Tibial artery (tissue), 4 donors: ENCODE measurements around the gene ELF3.

ENCODE experiments used
- DNase-seq, 2 donors: peaks; one replicate each; pipeline ENCODE4 v3.0.0-alpha.2; 2019
- H3K27ac ChIP-seq, 2 donors: fragments of 200-600 bp; sonication (generic) in 1 of 2; 1 replicate in 1 of 2; 2 replicates in 1 of 2; pipeline ENCODE4 v1.5.1; 2018 to 2019; ENCODE audit warnings: mild to moderate bottlenecking in 1 of 2
- H3K27me3 ChIP-seq, 2 donors: fragments of 200-600 bp; sonication (generic) in 1 of 2; one replicate each; pipeline versions ENCODE4 v1.5.1 to v1.6.0; 2016 to 2019
- H3K36me3 ChIP-seq, 3 donors: fragments of 200-600 bp; sonication (generic) in 2 of 3; one replicate each; pipeline ENCODE4 v1.5.1; 2016 to 2019; ENCODE audit warnings: mild to moderate bottlenecking in 2 of 3
- H3K4me1 ChIP-seq, 4 donors: fragments of 200-600 bp; sonication (generic) in 2 of 4; 1 replicate in 3 of 4; 2 replicates in 1 of 4; pipeline ENCODE4 v1.5.1; 2016 to 2019
- H3K4me3 ChIP-seq, 2 donors: fragments of 200-600 bp; sonication (generic) in 1 of 2; 1 replicate in 1 of 2; 2 replicates in 1 of 2; pipeline ENCODE4 v1.5.1; 2018 to 2019; ENCODE audit warnings: mild to moderate bottlenecking in 2 of 2
- H3K9me3 ChIP-seq, 3 donors: fragments of 200-600 bp; sonication (generic) in 1 of 3; one replicate each; pipeline ENCODE4 v1.5.1; 2016 to 2019
- intact Hi-C: fragments of 100-400 bp; cut with DNase I; formaldehyde crosslinking; loops from one replicate; pipeline ENCODE4 v1.15.0; 2023; ENCODE audit warnings: low total_unique reads
- TF ChIP-seq, protein P1 (sequence below), 2 experiments: fragments of 200-600 bp in 1 of 2; fragments of 450-650 bp in 1 of 2; IDR thresholded peaks; one replicate each; pipeline ENCODE4 v1.5.1; 2017 to 2019; ENCODE audit warnings: antibody characterized with exemption in 2 of 2, mild to moderate bottlenecking in 1 of 2, moderate library complexity in 1 of 2

The ELF3 gene

GRCh38 chr1:202045705-202046104 lies 35.3 kb downstream of the ELF3 start:
- H3K27me3 ChIP-seq = peaks cover 0 to 5% of the 10 kb centered on the region in 2 donors
- no peak overlapping the region for H3K4me3 ChIP-seq
- no peaks in the 10 kb centered on the region for H3K9me3 ChIP-seq
- TF ChIP-seq, protein P1, sequence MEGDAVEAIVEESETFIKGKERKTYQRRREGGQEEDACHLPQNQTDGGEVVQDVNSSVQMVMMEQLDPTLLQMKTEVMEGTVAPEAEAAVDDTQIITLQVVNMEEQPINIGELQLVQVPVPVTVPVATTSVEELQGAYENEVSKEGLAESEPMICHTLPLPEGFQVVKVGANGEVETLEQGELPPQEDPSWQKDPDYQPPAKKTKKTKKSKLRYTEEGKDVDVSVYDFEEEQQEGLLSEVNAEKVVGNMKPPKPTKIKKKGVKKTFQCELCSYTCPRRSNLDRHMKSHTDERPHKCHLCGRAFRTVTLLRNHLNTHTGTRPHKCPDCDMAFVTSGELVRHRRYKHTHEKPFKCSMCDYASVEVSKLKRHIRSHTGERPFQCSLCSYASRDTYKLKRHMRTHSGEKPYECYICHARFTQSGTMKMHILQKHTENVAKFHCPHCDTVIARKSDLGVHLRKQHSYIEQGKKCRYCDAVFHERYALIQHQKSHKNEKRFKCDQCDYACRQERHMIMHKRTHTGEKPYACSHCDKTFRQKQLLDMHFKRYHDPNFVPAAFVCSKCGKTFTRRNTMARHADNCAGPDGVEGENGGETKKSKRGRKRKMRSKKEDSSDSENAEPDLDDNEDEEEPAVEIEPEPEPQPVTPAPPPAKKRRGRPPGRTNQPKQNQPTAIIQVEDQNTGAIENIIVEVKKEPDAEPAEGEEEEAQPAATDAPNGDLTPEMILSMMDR (IDR thresholded peaks at IDR 0.05) = no peak
- intact Hi-C loops = no loop called here
- no peak overlapping the region for H3K27ac ChIP-seq
- no peaks in the 10 kb centered on the region for H3K4me1 ChIP-seq
- DNase-seq = no peak
- no peaks in the 10 kb centered on the region for H3K36me3 ChIP-seq

DNA sequence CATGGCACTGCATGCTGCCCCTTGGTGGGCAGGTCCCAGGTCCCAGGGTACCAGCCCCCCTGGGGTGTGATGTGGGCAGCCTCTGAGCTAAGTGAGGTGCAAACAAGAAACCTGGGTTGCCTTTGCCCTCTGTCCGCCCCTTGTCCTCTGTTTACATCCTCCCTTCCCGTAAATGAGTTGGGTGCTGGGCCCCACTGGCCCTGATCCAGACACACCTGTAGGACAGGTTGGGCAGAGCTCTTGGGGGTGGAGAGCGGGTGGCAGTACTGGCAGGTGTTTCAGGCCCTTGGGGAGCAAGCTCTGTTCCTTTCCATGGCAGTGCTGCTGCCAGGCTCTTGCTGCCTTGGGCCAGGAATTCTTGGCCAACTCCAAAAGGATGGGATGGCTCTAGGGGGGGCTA lies 35.8 kb downstream of the ELF3 start:
- DNase-seq = no peak
- no peak overlapping the region for H3K27ac ChIP-seq
- no peak overlapping the region for H3K4me3 ChIP-seq
- no peaks in the 10 kb centered on the region for H3K4me1 ChIP-seq
- no peaks in the 10 kb centered on the region for H3K36me3 ChIP-seq
- TF ChIP-seq, protein P1 (IDR thresholded peaks at IDR 0.05) = no peak
- H3K9me3 ChIP-seq = no peaks in the 10 kb centered on the region
- H3K27me3 ChIP-seq = peaks cover 0 to 5% of the 10 kb centered on the region in 2 donors
- intact Hi-C loops = no loop called here

- Histone ChIP-seq H3K4me3 (no peak overlapping the region), H3K36me3 (no peaks in the 10 kb centered on the region), H3K27ac (no peak overlapping the region), H3K27me3 (peaks cover 0 to 5% of the 10 kb centered on the region in 2 donors), H3K9me3 (no peaks in the 10 kb centered on the region), H3K4me1 (no peaks in the 10 kb centered on the region)
- no peak for DNase-seq
- TF ChIP-seq, protein P1 (IDR thresholded peaks at IDR 0.05) = no peak
- intact Hi-C loops = no loop called here
Measured at GRCh38 chr1:202046748-202047708, 36.6 kb downstream of the ELF3 start.

DNA sequence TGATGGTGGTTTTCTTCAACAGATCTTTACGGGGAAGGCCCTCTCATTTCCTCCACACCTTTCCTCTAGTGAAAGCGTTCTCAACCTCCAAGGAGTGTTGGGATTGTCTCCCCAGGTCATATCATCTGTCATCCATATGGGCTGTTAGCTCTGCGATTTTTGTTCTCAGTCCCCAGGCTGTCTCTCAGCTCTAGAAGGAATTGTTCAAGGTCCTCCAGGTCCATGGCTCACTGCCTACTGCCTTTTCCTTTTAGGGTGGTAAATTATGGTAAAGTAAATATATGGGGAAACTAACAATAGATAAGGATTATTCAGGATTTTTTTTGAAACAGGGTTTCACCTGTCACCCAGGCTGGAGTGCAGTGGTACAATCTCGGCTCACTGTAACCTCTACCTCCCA lies 37.6 kb downstream of the ELF3 start:
- intact Hi-C loops = no loop called here

GRCh38 chr1:202049129-202049528 lies 38.7 kb downstream of the ELF3 start:
- TF ChIP-seq, protein P1 (IDR thresholded peaks at IDR 0.05) = no peak
- Histone ChIP-seq H3K27me3 (peaks cover 0 to 5% of the 10 kb centered on the region in 2 donors), H3K4me3 (no peak overlapping the region), H3K4me1 (no peaks in the 10 kb centered on the region), H3K27ac (no peak overlapping the region), H3K36me3 (no peaks in the 10 kb centered on the region), H3K9me3 (no peaks in the 10 kb centered on the region)
- intact Hi-C loops = no loop called here
- no peak for DNase-seq

More for the DNA sequence above, 37.6 kb downstream of the ELF3 start:
- Histone ChIP-seq H3K27ac (no peak overlapping the region), H3K9me3 (no peaks in the 10 kb centered on the region), H3K27me3 (peaks cover 0 to 5% of the 10 kb centered on the region in 2 donors), H3K36me3 (no peaks in the 10 kb centered on the region), H3K4me3 (no peak overlapping the region), H3K4me1 (no peaks in the 10 kb centered on the region)
- DNase-seq = no peak
- TF ChIP-seq, protein P1 (IDR thresholded peaks at IDR 0.05) = no peak
